SK-N-SH (cell line): ENCODE results near the gene TCP10L. TPM values are rescaled to one million over a fixed set of nuclear protein-coding genes. Genes with fewer than 3 reads are reported as not detected.
"Not testable (repeated sequence)": the region's sequence is repeated elsewhere in the genome, so short reads cannot be mapped to it uniquely, and the experiment has no call there.

Experiments used
- CTCF ChIA-PET: fragments of 300-600, 350-600 bp; formaldehyde crosslinking; extraction: SDS; loops from one replicate; lab custom pipeline; 2021; lab: Yijun Ruan, JAX
- POLR2A ChIA-PET: fragments of 350-600 bp; sonication (Branson Sonifier 250); formaldehyde crosslinking; extraction: SDS; loops from one replicate; lab custom pipeline; 2020; ENCODE audit warnings: antibody characterized with exemption, inconsistent platforms; lab: Yijun Ruan, JAX
- DNase-seq: peaks from one replicate; pipeline ENCODE4 v3.0.0; 2012
- H2AFZ ChIP-seq: fragments of 200-600 bp; sonication (generic); 2 replicates; pipeline ENCODE4 v1.8.1; 2016; ENCODE audit warnings: antibody characterized with exemption, mild to moderate bottlenecking, low read depth
- H3F3A ChIP-seq: fragments of 200-600 bp; sonication (generic); replicated peaks from 2 replicates; pipeline ENCODE3; 2016; ENCODE audit warnings: antibody characterized with exemption, mild to moderate bottlenecking; ENCODE audit not compliant: insufficient read depth
- H3K27ac ChIP-seq, 2 experiments: fragments of 200-500 bp in 1 of 2; fragments of 200-600 bp in 1 of 2; sonication (Bioruptor generic) in 1 of 2; sonication (generic), shearing (Covaris generic) in 1 of 2; 2 replicates each; pipeline versions ENCODE4 v1.5.1 to v1.6.1; 2014 to 2016; ENCODE audit warnings: low read depth in 2 of 2, inconsistent platforms in 1 of 2, low read length in 1 of 2, mild to moderate bottlenecking in 1 of 2, mixed read lengths in 1 of 2
- H3K27me3 ChIP-seq: fragments of 200-600 bp; sonication (generic), shearing (Covaris generic); 2 replicates; pipeline ENCODE4 v1.6.1; 2016; ENCODE audit warnings: mixed run types; ENCODE audit not compliant: insufficient read depth
- H3K36me3 ChIP-seq, 2 experiments: fragments of 200-500 bp in 1 of 2; fragments of 200-600 bp in 1 of 2; sonication (Bioruptor generic) in 1 of 2; sonication (generic) in 1 of 2; replicated peaks in 1 of 2; 2 replicates each; pipeline versions ENCODE3 to v1.5.1; 2014 to 2016; ENCODE audit warnings: low read length in 1 of 2, mild to moderate bottlenecking in 1 of 2; ENCODE audit not compliant: insufficient read depth in 2 of 2, control insufficient read depth in 1 of 2
- H3K4me1 ChIP-seq, 2 experiments: fragments of 200-500 bp in 1 of 2; fragments of 200-600 bp in 1 of 2; sonication (Bioruptor generic) in 1 of 2; sonication (generic), shearing (Covaris generic) in 1 of 2; 2 replicates each; pipeline versions ENCODE4 v1.5.1 to v1.6.1; 2014 to 2016; ENCODE audit warnings: low read depth in 1 of 2, low read length in 1 of 2, mixed run types in 1 of 2; ENCODE audit not compliant: insufficient read depth in 2 of 2, control insufficient read depth in 1 of 2
- H3K4me2 ChIP-seq: fragments of 200-600 bp; sonication (generic), shearing (Covaris generic); 2 replicates; pipeline ENCODE4 v1.6.1; 2017; ENCODE audit warnings: mixed run types
- H3K4me3 ChIP-seq, 2 experiments: fragments of 200-500 bp in 1 of 2; fragments of 200-600 bp in 1 of 2; sonication (Bioruptor generic) in 1 of 2; sonication (generic), shearing (Covaris generic) in 1 of 2; 2 replicates each; pipeline versions ENCODE4 v1.5.1 to v1.8.1; 2014 to 2016; ENCODE audit warnings: low read depth in 2 of 2, inconsistent platforms in 1 of 2, low read length in 1 of 2, mild to moderate bottlenecking in 1 of 2, mixed read lengths in 1 of 2, moderate library complexity in 1 of 2
- H3K79me2 ChIP-seq: fragments of 200-600 bp; sonication (generic); 2 replicates; pipeline ENCODE4 v1.8.1; 2017; ENCODE audit warnings: mild to moderate bottlenecking; ENCODE audit not compliant: insufficient read depth
- H3K9ac ChIP-seq: fragments of 200-600 bp; sonication (generic); 2 replicates; pipeline ENCODE4 v1.6.1; 2017; ENCODE audit warnings: mixed run types
- H3K9me2 ChIP-seq: fragments of 200-600 bp; sonication (generic); 2 replicates; pipeline ENCODE4 v1.6.1; 2017; ENCODE audit warnings: mixed run types
- H3K9me3 ChIP-seq: fragments of 200-600 bp; sonication (generic); 2 replicates; pipeline ENCODE4 v1.6.1; 2017; ENCODE audit warnings: mixed run types, mild to moderate bottlenecking, moderate library complexity
- H4K20me1 ChIP-seq: fragments of 200-600 bp; sonication (generic); 2 replicates; pipeline ENCODE4 v1.6.1; 2017; ENCODE audit warnings: mild to moderate bottlenecking, mixed run types; ENCODE audit not compliant: insufficient read depth
- CTCF ChIP-seq: fragments of 200-600 bp; sonication (generic); IDR thresholded peaks from 2 replicates; pipeline ENCODE4 v1.6.1; 2017; ENCODE audit warnings: antibody characterized with exemption, mild to moderate bottlenecking, moderate library complexity
- EZH2phosphoT487 ChIP-seq: fragments of 200-600 bp; sonication (generic); IDR thresholded peaks from 2 replicates; pipeline ENCODE4 v1.6.1; 2017; ENCODE audit warnings: low read depth, mixed run types, mild to moderate bottlenecking, antibody characterized with exemption, moderate library complexity, borderline replicate concordance
- FOSL2 ChIP-seq: IDR thresholded peaks from 2 replicates; pipeline ENCODE4 v1.4.0; 2012; ENCODE audit warnings: low read depth, mild to moderate bottlenecking, moderate library complexity, borderline replicate concordance
- IRF3 ChIP-seq: fragments of 150-350 bp; IDR thresholded peaks from 2 replicates; pipeline ENCODE4 v1.6.1; 2016; ENCODE audit warnings: mild to moderate bottlenecking, low read depth, low read length
- JUND ChIP-seq: IDR thresholded peaks from 2 replicates; pipeline ENCODE4 v1.4.0; 2012
- MAX ChIP-seq: IDR thresholded peaks from 2 replicates; pipeline ENCODE4 v1.4.0; 2012; ENCODE audit warnings: low read depth
- NRF1 ChIP-seq: IDR thresholded peaks from 2 replicates; pipeline ENCODE4 v1.6.1; 2012; ENCODE audit warnings: low read depth, mild to moderate bottlenecking, low read length
- REST ChIP-seq: IDR thresholded peaks from 2 replicates; pipeline ENCODE4 v1.6.1; 2012; ENCODE audit warnings: mild to moderate bottlenecking, low read depth, low read length, moderate library complexity
- RXRA ChIP-seq: IDR thresholded peaks from 2 replicates; pipeline ENCODE4 v1.4.0; 2012; ENCODE audit warnings: low read depth, mild to moderate bottlenecking, borderline replicate concordance
- ZBTB33 ChIP-seq: IDR thresholded peaks from 2 replicates; pipeline ENCODE4 v1.4.0; 2012; ENCODE audit warnings: low read depth, borderline replicate concordance
- WGBS: methylation state at CpG from one replicate; pipeline ENCODE4 v1.1.6; 2017; ENCODE audit warnings: low lambda C conversion rate; 5-methylcytosine and 5-hydroxymethylcytosine counted together
- polyA plus RNA-seq, 3 experiments: library from polyadenylated mRNA; depleted of rRNA; stranded (reverse); fragments of >200 nt; gene quantifications; 2 replicates each; pipeline ENCODE4 v1.2.3, GENCODE V29; 2012

The TCP10L gene
- polyA plus RNA-seq, 1 of the 3 experiments (the other 2 are of a cell fraction): 0.33 TPM

- TF ChIP-seq REST (no peak), EZH2phosphoT487 (no peak)
- TF ChIP-seq, all 33 proteins: peak for 0
Observed at GRCh38 chr21:32532636-32533035, 52.7 kb downstream of the TCP10L start (continued).

GRCh38 chr21:32531561-32531960 is 53.8 kb downstream of the TCP10L start:
- H3K27ac ChIP-seq, H3K4me1 ChIP-seq, POLR2A ChIA-PET, H3K36me3 ChIP-seq, H3K9ac ChIP-seq, H4K20me1 ChIP-seq, H3K9me3 ChIP-seq, DNase-seq, H3K4me3 ChIP-seq, H3K4me2 ChIP-seq, H3K27me3 ChIP-seq, H3K79me2 ChIP-seq, H2AFZ ChIP-seq, H3K9me2 ChIP-seq: not testable (repeated sequence)
- WGBS: 92% methylated on average over 3 of the region's 3 CpGs
- CTCF ChIA-PET: interaction anchor here (1.4 kb wide), 1 partner anchor 38 kb away, joined by 5 read pairs; no protein-coding TSS in a partner anchor
- peaks cover 14% of the 10 kb centered on the region for H3F3A ChIP-seq

GRCh38 chr21:32530809-32531208 is 54.5 kb downstream of the TCP10L start:
- POLR2A ChIA-PET, H3K79me2 ChIP-seq, H3K4me2 ChIP-seq, H3K4me3 ChIP-seq, H3K27me3 ChIP-seq, H3K9ac ChIP-seq, H2AFZ ChIP-seq, H3K27ac ChIP-seq, H3K4me1 ChIP-seq, H4K20me1 ChIP-seq, H3K36me3 ChIP-seq, DNase-seq, H3K9me3 ChIP-seq, H3K9me2 ChIP-seq: not testable (repeated sequence)
- peaks cover 14% of the 10 kb centered on the region for H3F3A ChIP-seq
- CTCF ChIA-PET: interaction anchor here (1.4 kb wide), 1 partner anchor 38 kb away, joined by 5 read pairs; no protein-coding TSS in a partner anchor
- 82% methylated on average over 7 of the region's 7 CpGs for WGBS

- CTCF ChIA-PET: no interaction called here
- no peaks in the 10 kb centered on the region for H3K9me2 ChIP-seq
- TF ChIP-seq MAX: no peak
- TF ChIP-seq NRF1: no peak
- no peak for TF ChIP-seq CTCF
- no peak for TF ChIP-seq IRF3
- TF ChIP-seq EZH2phosphoT487: no peak
- no peak for TF ChIP-seq FOSL2
- TF ChIP-seq RXRA: no peak
- TF ChIP-seq ZBTB33: no peak
- no peak for TF ChIP-seq JUND
Observed at GRCh38 chr21:32529679-32530078, 55.6 kb downstream of the TCP10L start.

More at GRCh38 chr21:32529679-32530078, 55.6 kb downstream of the TCP10L start:
- 91% methylated on average over 4 of the region's 4 CpGs for WGBS
- Histone ChIP-seq H3K27ac (no peak overlapping the region), H3K27me3 (no peaks in the 10 kb centered on the region), H2AFZ (no peak overlapping the region), H3K4me1 (no peaks in the 10 kb centered on the region), H4K20me1 (no peaks in the 10 kb centered on the region), H3K9ac (no peak overlapping the region), H3K4me2 (no peak overlapping the region), H3K36me3 (no peaks in the 10 kb centered on the region), H3K79me2 (no peaks in the 10 kb centered on the region), H3K9me3 (no peaks in the 10 kb centered on the region), H3F3A (peaks cover 16% of the 10 kb centered on the region), H3K4me3 (no peak overlapping the region)
- no peak for DNase-seq
- POLR2A ChIA-PET: no interaction called here
